GM21447 (cell line): ENCODE measurements around the gene PPP2R1B.
"Not testable (repeated sequence)": the region's sequence is repeated elsewhere in the genome, so short reads cannot be mapped to it uniquely, and the experiment has no call there.

Experiments
- ATAC-seq: cut with Tn5 transposase; IDR thresholded peaks from one replicate; pipeline ENCODE4 v1.9.1; 2021; ENCODE audit not compliant: unreplicated experiment

The PPP2R1B gene

GRCh38 chr11:111729071-111729830, 36.9 kb downstream of the PPP2R1B start:
- no peak for ATAC-seq

- no peak for ATAC-seq
These were observed 38.8 kb downstream of the PPP2R1B start for GRCh38 chr11:111727431-111727830.

- no peak for ATAC-seq
These were observed 39.9 kb downstream of the PPP2R1B start for GRCh38 chr11:111726301-111726713.

GRCh38 chr11:111725621-111726020, 40.6 kb downstream of the PPP2R1B start:
- ATAC-seq: no peak

GRCh38 chr11:111724615-111725129, 41.5 kb downstream of the PPP2R1B start:
- no peak for ATAC-seq

- no peak for ATAC-seq
These were observed 42.6 kb downstream of the PPP2R1B start for GRCh38 chr11:111723595-111723994.

GRCh38 chr11:111722501-111722900, 43.7 kb downstream of the PPP2R1B start:
- no peak for ATAC-seq

- ATAC-seq: no peak
These were observed 45.2 kb downstream of the PPP2R1B start for GRCh38 chr11:111720801-111721494.

- ATAC-seq: no peak
These were observed 46.8 kb downstream of the PPP2R1B start for GRCh38 chr11:111719379-111719778.

- no peak for ATAC-seq
These were observed 47.3 kb downstream of the PPP2R1B start for GRCh38 chr11:111718859-111719258.

GRCh38 chr11:111718436-111718835, 47.8 kb downstream of the PPP2R1B start:
- no peak for ATAC-seq

GRCh38 chr11:111717660-111718059, 48.5 kb downstream of the PPP2R1B start:
- not testable (repeated sequence) for ATAC-seq

- no peak for ATAC-seq
These were observed 50.9 kb downstream of the PPP2R1B start for GRCh38 chr11:111715142-111715816.

- ATAC-seq: no peak
These were observed 51.7 kb downstream of the PPP2R1B start for GRCh38 chr11:111714522-111714921.

- ATAC-seq: no peak
These were observed 58.5 kb downstream of the PPP2R1B start for GRCh38 chr11:111707691-111708067.

- ATAC-seq: no peak
These were observed 59.0 kb downstream of the PPP2R1B start for GRCh38 chr11:111707039-111707690.

- ATAC-seq: no peak
These were observed 62.6 kb downstream of the PPP2R1B start for GRCh38 chr11:111703576-111703975.

- no peak for ATAC-seq
These were observed 63.6 kb downstream of the PPP2R1B start for GRCh38 chr11:111702623-111703022.

- no peak for ATAC-seq
These were observed 66.0 kb downstream of the PPP2R1B start for GRCh38 chr11:111700162-111700561.

- no peak for ATAC-seq
These were observed 66.5 kb downstream of the PPP2R1B start for GRCh38 chr11:111699579-111700156.
